PC-3 (cell line): Measurements from ENCODE around the gene ATP5F1E. TPM values are rescaled to one million over a fixed set of nuclear protein-coding genes. Genes with fewer than 3 reads are reported as not detected.
A peak's percentile ranks its signal among the peaks of the same experiment; 100 is the strongest.

ENCODE experiments used
- ATAC-seq: fragments of 200-7000 bp; cut with Tn5 transposase; 2 replicates; pipeline ENCODE4 v1.9.1; 2020; ENCODE audit warnings: mild to moderate bottlenecking, moderate library complexity
- BruUV-seq: library from RNA; stranded (reverse); fragments of 400-500 nt; replicated peaks from 2 replicates; lab custom pipeline; 2021; lab: Mats Ljungman, UMichigan
- CTCF ChIA-PET: fragments of 300-600 bp; sonication (Branson Sonifier 250); formaldehyde crosslinking; loops from one replicate; lab custom pipeline; 2022; ENCODE audit warnings: antibody characterized with exemption; lab: Charles Lee
- POLR2A ChIA-PET: fragments of 300-600 bp; sonication (Branson Sonifier 250); formaldehyde crosslinking; loops from one replicate; lab custom pipeline; 2022; ENCODE audit warnings: antibody characterized with exemption; ENCODE audit not compliant: unreplicated experiment; lab: Charles Lee
- DNase-seq: peaks from one replicate; pipeline ENCODE4 v3.0.0-alpha.2; 2015
- H2AFZ ChIP-seq: fragments of 300-600 bp; sonication (generic); 2 replicates; pipeline ENCODE4 v1.6.0; 2016; ENCODE audit warnings: antibody characterized with exemption, low read length
- H3F3A ChIP-seq: fragments of 300-600 bp; sonication (generic); one replicate; pipeline ENCODE4 v1.6.0; 2017; ENCODE audit warnings: antibody characterized with exemption, low read length, control low read depth, mild to moderate bottlenecking; ENCODE audit not compliant: unreplicated experiment
- H3K27ac ChIP-seq: fragments of 300-600 bp; sonication (generic); 2 replicates; pipeline ENCODE4 v1.5.1; 2016; ENCODE audit warnings: mild to moderate bottlenecking, low read length
- H3K27me3 ChIP-seq: fragments of 300-600 bp; sonication (generic); 2 replicates; pipeline ENCODE4 v1.6.1; 2016; ENCODE audit warnings: low read length, mixed read lengths
- H3K36me3 ChIP-seq: fragments of 300-600 bp; sonication (generic); 2 replicates; pipeline ENCODE4 v1.6.1; 2016; ENCODE audit warnings: low read depth, mixed run types, low read length, mixed read lengths
- H3K4me1 ChIP-seq: fragments of 300-600 bp; sonication (generic); 2 replicates; pipeline ENCODE4 v1.5.1; 2016; ENCODE audit warnings: low read length; ENCODE audit not compliant: insufficient read depth
- H3K4me2 ChIP-seq: fragments of 300-600 bp; sonication (generic); 2 replicates; pipeline ENCODE4 v1.6.0; 2016; ENCODE audit warnings: low read length
- H3K4me3 ChIP-seq: fragments of 300-600 bp; sonication (generic); 2 replicates; pipeline ENCODE4 v1.5.1; 2016; ENCODE audit warnings: mild to moderate bottlenecking, low read length, mixed read lengths
- H3K79me2 ChIP-seq: fragments of 300-600 bp; sonication (generic); 2 replicates; pipeline ENCODE4 v1.6.1; 2017; ENCODE audit warnings: low read length, mixed read lengths
- H3K9ac ChIP-seq: fragments of 300-600 bp; sonication (generic); 2 replicates; pipeline ENCODE4 v1.6.0; 2016; ENCODE audit warnings: mild to moderate bottlenecking, low read length
- H3K9me2 ChIP-seq: fragments of 300-600 bp; sonication (generic); replicated peaks from 2 replicates; pipeline ENCODE4 v1.6.1; 2016; ENCODE audit warnings: mixed run types, low read length, mixed read lengths
- H3K9me3 ChIP-seq: fragments of 300-600 bp; sonication (generic); 2 replicates; pipeline ENCODE4 v1.6.1; 2016; ENCODE audit warnings: low read length, mixed read lengths
- H4K20me1 ChIP-seq: fragments of 300-600 bp; sonication (generic); 2 replicates; pipeline ENCODE4 v1.6.1; 2016; ENCODE audit warnings: low read length, mixed read lengths
- CTCF ChIP-seq: fragments of 300-600 bp; sonication (generic); conservative IDR thresholded peaks from 2 replicates; pipeline ENCODE4 v1.5.1; 2017; ENCODE audit warnings: antibody characterized with exemption, low read depth, mild to moderate bottlenecking, low read length
- EZH2 ChIP-seq: fragments of 300-600 bp; sonication (generic); IDR thresholded peaks from one replicate; pipeline ENCODE4 v1.6.1; 2017; ENCODE audit warnings: antibody characterized with exemption, mild to moderate bottlenecking, low read length; ENCODE audit not compliant: unreplicated experiment
- EZH2phosphoT487 ChIP-seq: fragments of 300-600 bp; sonication (generic); IDR thresholded peaks from 2 replicates; pipeline ENCODE4 v1.6.1; 2018; ENCODE audit warnings: mild to moderate bottlenecking, antibody characterized with exemption, low read length, borderline replicate concordance
- intact Hi-C: fragments of 100-400 bp; cut with micrococcal nuclease; formaldehyde crosslinking; loops from 2 replicates; pipeline ENCODE4 v1.9.0; 2023
- total RNA-seq: library from RNA; depleted of rRNA; stranded (reverse); fragments of >200 nt; gene quantifications from 2 replicates; pipeline ENCODE4 v1.2.3, GENCODE V29; 2014

ATP5F1E gene
- total RNA-seq, 1 experiment from 2014 or later: 58.5 TPM

GRCh38 chr20:59074456-59074855 is 42.3 kb upstream of the ATP5F1E start:
- no peak for TF ChIP-seq EZH2
- no peak for TF ChIP-seq CTCF
- TF ChIP-seq EZH2phosphoT487: no peak
- peak; percentile 78 for ATAC-seq
- Histone ChIP-seq H3K9me3 (no peaks in the 10 kb centered on the region), H2AFZ (no peak overlapping the region), H3K36me3 (no peaks in the 10 kb centered on the region), H4K20me1 (no peaks in the 10 kb centered on the region), H3K27me3 (peaks cover 37% of the 10 kb centered on the region; the same call in 1 of the 2 replicates), H3K4me3 (no peak overlapping the region), H3K79me2 (no peaks in the 10 kb centered on the region), H3K4me1 (peaks cover 16% of the 10 kb centered on the region), H3K27ac (no peak overlapping the region), H3K9me2 (no peaks in the 10 kb centered on the region), H3K9ac (no peak overlapping the region), H3K4me2 (peak overlapping the region; percentile 29), H3F3A (no peaks in the 10 kb centered on the region)
- no TSS peak for BruUV-seq
- CTCF ChIA-PET: no interaction called here
- DNase-seq: peak; percentile 79
- POLR2A ChIA-PET: no interaction called here
- intact Hi-C loops: no loop called here

- TF ChIP-seq EZH2phosphoT487 (no peak), CTCF (no peak), EZH2 (no peak)
- H3K36me3 ChIP-seq: no peaks in the 10 kb centered on the region
- DNase-seq (no peak), ATAC-seq (no peak)
- H3K79me2 ChIP-seq: no peaks in the 10 kb centered on the region
- no peak overlapping the region for H2AFZ ChIP-seq
- H3K4me2 ChIP-seq: no peak overlapping the region
- peaks cover 43% of the 10 kb centered on the region for H3K27me3 ChIP-seq
- H3K9me2 ChIP-seq: no peaks in the 10 kb centered on the region
- POLR2A ChIA-PET: no interaction called here
- H3K9ac ChIP-seq: no peak overlapping the region
- BruUV-seq: no TSS peak
- intact Hi-C loops: no loop called here
- no peaks in the 10 kb centered on the region for H4K20me1 ChIP-seq
- H3K27ac ChIP-seq: no peak overlapping the region
- CTCF ChIA-PET: no interaction called here
- no peak overlapping the region for H3K4me3 ChIP-seq
- no peaks in the 10 kb centered on the region for H3K9me3 ChIP-seq
- H3F3A ChIP-seq: no peaks in the 10 kb centered on the region
- H3K4me1 ChIP-seq: peaks cover 16% of the 10 kb centered on the region
These were observed 41.4 kb upstream of the ATP5F1E start for GRCh38 chr20:59073582-59073981.

GRCh38 chr20:59071216-59071615 is 39.1 kb upstream of the ATP5F1E start:
- peaks cover 16% of the 10 kb centered on the region for H3K4me1 ChIP-seq
- no peak for TF ChIP-seq CTCF
- TF ChIP-seq EZH2: no peak
- TF ChIP-seq EZH2phosphoT487: no peak
- ATAC-seq (no peak), DNase-seq (no peak)
- no TSS peak for BruUV-seq
- no peak overlapping the region for H3K4me3 ChIP-seq
- H3K27me3 ChIP-seq: peaks cover 51% of the 10 kb centered on the region
- no peaks in the 10 kb centered on the region for H4K20me1 ChIP-seq
- no peaks in the 10 kb centered on the region for H3K79me2 ChIP-seq
- no peaks in the 10 kb centered on the region for H3K9me2 ChIP-seq
- POLR2A ChIA-PET: interaction anchor here (0.6 kb wide), 1 partner anchor 190 kb away, joined by 4 read pairs; no protein-coding TSS in a partner anchor
- no peaks in the 10 kb centered on the region for H3K9me3 ChIP-seq
- intact Hi-C loops: no loop called here
- H2AFZ ChIP-seq: no peak overlapping the region
- no peaks in the 10 kb centered on the region for H3K36me3 ChIP-seq
- CTCF ChIA-PET: no interaction called here
- H3K9ac ChIP-seq: no peak overlapping the region
- H3K27ac ChIP-seq: no peak overlapping the region
- no peak overlapping the region for H3K4me2 ChIP-seq
- H3F3A ChIP-seq: no peaks in the 10 kb centered on the region
